LNCaP clone FGC (cell line): ENCODE measurements around the gene HTR3D.
A peak's percentile ranks its signal among the peaks of the same experiment; 100 is the strongest.
"Not testable (repeated sequence)": the region's sequence is repeated elsewhere in the genome, so short reads cannot be mapped to it uniquely, and the experiment has no call there.

Source experiments
- DNase-seq: peaks from one replicate; pipeline ENCODE4 v3.0.0-alpha.2; 2011; ENCODE audit warnings: low read depth
- H3K4me3 ChIP-seq: 2 replicates; pipeline ENCODE4 v1.5.1; 2011; ENCODE audit warnings: mild to moderate bottlenecking, low read depth, low read length, control low read depth
- TF ChIP-seq, protein P1 (sequence below): IDR thresholded peaks from 2 replicates; pipeline ENCODE4 v1.5.1; 2012; ENCODE audit warnings: mild to moderate bottlenecking; ENCODE audit not compliant: control insufficient read depth, insufficient read depth; ENCODE audit errors: extremely low read depth

The HTR3D gene

DNA sequence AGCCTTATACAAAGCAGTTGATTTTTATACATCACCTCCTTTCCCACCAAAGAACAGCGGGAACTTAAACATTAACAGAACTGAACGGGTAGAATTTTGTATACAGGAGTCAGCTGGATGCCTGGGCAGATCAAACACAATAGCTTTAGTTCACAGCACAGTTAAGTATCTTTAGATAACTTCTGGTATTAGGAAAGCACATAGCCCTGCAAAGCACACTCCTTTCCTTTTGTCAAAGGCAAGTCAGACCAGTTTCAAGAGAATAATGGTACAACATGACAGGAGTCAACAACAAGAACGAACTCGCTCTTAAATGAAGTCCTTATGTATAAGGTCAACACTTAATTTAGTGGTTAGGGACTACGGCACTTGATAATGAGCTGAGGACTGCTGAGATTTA lies 40.1 kb upstream of the HTR3D start:
- DNase-seq = no peak
- TF ChIP-seq, protein P1, sequence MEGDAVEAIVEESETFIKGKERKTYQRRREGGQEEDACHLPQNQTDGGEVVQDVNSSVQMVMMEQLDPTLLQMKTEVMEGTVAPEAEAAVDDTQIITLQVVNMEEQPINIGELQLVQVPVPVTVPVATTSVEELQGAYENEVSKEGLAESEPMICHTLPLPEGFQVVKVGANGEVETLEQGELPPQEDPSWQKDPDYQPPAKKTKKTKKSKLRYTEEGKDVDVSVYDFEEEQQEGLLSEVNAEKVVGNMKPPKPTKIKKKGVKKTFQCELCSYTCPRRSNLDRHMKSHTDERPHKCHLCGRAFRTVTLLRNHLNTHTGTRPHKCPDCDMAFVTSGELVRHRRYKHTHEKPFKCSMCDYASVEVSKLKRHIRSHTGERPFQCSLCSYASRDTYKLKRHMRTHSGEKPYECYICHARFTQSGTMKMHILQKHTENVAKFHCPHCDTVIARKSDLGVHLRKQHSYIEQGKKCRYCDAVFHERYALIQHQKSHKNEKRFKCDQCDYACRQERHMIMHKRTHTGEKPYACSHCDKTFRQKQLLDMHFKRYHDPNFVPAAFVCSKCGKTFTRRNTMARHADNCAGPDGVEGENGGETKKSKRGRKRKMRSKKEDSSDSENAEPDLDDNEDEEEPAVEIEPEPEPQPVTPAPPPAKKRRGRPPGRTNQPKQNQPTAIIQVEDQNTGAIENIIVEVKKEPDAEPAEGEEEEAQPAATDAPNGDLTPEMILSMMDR = no peak
- H3K4me3 ChIP-seq = no peak overlapping the region

DNA sequence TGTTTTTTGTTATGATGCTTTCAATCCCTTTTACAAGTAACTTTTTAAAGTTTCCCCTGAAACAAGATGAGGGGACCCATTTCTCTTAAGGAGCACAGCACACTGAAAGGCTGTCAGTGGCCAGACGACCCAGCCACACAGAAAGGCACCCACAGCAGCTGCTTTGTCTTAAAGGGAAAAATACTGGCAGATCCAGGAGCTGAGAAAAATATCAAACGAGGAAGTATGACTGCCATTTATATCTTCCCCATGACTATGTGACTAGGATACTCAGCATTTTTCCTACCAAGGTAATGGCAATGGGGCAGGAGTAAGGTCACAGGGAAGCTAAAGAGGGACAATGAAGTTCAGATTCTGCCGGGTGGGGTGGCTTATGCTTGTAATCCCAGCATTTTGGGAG lies 29.8 kb upstream of the HTR3D start:
- no peak overlapping the region for H3K4me3 ChIP-seq
- TF ChIP-seq, protein P1 = no peak
- DNase-seq = no peak

DNA sequence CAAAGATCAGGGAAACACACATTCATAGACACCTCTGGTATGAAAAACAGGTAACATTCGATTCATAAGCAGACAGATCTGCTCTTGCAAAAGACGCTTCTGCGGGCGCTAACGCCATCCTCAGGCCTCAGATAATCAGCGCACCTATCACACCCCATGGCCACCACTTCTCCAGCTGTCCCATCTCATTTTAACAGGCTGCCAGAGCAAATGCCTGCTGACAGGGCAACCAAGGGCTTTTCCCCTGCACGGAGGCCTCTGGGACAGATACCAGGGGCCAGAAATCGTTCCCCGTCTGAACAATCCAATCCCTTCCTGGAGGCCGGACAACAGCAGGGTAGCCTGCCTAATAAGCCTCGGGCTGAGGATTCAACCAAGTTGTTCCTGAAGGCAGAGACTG lies 29.1 kb upstream of the HTR3D start:
- no peak overlapping the region for H3K4me3 ChIP-seq
- DNase-seq = no peak
- TF ChIP-seq, protein P1 = no peak

DNA sequence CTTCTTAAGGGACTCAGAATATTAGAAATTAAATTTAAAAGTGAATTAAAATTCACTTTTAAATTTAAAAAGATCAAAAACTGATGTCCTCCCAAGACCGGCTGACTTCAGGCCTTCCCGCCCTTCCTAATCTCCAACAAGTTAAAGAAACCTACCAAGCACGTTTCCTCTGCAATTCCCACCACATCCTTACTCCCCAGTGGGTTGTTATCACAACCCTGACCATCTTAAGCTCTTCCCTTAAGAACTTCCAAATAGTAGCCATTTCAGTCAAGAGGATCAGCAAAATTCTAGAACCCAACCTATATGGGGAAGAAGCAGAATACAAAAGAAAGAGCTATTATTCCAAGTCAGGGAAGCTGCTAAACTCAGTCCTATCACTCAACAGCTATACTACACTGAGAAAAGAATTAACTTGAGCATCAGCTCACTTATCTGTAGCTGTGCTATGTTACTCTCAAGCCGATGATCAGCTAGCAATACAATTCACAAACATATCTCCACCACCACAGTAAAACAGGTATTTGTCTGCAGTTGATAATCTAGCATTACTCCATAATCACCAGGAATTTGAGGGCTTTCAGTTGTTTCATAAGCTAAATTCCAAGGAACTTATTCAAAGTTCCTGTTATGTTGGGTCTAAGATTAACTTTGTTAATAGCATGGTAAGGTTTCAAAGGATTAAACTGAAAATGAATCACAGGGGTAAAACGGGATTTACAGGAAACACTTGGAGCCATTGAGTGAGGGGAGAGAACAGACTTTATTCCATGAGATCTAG lies 28.2 kb upstream of the HTR3D start:
- no peak for DNase-seq
- H3K4me3 ChIP-seq = no peak overlapping the region
- TF ChIP-seq, protein P1 = no peak

DNA sequence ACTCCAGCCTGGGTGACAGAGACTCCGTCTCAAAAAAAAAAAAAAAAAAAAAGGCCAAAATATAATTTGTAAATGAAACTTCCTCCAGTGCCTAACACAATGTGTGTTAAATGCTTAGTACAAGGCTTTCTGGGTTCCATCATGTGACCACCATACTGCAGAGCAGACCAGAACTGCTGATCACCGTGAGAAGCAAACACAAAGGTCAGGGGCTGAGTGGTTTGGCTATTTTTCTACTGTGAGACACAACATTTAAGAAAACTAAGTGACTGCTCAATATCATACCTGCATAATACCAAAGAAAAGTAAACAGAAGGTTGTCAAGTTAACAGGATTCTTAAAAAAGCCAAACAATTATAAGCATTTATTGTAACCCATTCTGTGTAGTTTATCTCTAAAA lies 27.1 kb upstream of the HTR3D start:
- no peak for DNase-seq
- H3K4me3 ChIP-seq = no peak overlapping the region
- TF ChIP-seq, protein P1 = no peak

DNA sequence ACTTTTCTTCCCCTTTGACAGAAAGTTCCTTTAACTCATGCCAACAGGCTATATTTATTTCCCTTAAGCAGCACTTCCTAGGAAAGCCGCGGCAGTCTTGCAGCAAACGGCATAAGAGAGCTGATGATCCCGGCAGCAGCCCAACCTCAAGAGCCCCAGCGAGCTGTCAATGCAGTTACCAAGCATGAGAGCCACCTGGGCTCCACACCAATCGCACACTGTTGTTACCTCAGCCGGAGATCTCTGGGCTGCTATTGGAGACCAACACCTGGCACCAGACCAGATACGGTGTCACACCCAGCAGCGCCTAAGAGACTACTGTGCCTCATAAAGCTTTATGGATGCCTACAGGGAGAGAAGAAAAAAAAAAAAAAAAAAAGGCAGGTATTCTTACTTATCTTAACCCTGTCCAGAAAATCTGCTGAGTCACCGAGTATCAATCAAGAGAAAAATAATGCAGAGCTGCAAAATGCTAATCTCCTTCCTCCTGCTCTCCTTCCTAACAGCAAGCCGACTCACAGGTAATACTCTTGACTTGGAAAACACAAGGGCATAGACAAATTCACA lies 25.5 kb upstream of the HTR3D start:
- DNase-seq = peak; percentile 100
- H3K4me3 ChIP-seq = no peak overlapping the region; the same call in 1 of the 2 replicates
- TF ChIP-seq, protein P1 = no peak

DNA sequence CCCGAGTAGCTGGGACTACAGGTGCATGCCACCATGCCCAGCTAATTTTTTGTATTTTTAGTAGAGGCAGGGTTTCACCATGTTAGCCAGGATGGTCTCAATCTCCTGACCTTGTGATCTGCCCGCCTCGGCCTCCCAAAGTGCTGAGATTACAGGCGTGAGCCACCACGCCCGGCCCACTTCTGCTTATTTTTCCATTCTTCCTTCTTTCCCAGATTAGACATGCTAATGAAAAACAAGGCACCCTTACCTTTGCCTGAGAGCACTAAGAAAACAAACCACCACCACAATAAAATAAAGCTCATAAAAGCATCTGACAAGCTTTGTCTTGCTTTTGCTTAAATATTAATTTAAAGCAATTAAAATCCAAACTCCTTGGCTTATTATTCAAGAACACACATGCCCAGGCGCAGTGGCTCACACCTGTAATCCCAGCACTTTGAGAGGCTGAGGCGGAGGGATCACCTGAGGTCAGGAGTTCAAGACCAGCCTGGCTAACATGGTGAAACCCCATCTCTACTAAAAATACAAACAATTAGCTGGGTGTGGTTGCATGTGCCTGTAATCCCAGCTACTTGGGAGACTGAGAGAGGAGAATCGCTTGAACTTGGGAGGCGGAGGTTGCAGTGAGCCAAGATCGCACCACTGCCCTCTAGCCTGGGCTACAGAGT lies 24.3 kb upstream of the HTR3D start:
- not testable (repeated sequence) for DNase-seq, H3K4me3 ChIP-seq
